HG02970 (cell line): ENCODE results near the gene UBE2E1.

Experiments
- ATAC-seq: cut with Tn5 transposase; IDR thresholded peaks from one replicate; pipeline ENCODE4 v1.9.1; 2021; ENCODE audit warnings: mild to moderate bottlenecking, moderate library complexity, moderate number of reproducible peaks; ENCODE audit not compliant: unreplicated experiment, low FRiP score

The UBE2E1 gene

DNA sequence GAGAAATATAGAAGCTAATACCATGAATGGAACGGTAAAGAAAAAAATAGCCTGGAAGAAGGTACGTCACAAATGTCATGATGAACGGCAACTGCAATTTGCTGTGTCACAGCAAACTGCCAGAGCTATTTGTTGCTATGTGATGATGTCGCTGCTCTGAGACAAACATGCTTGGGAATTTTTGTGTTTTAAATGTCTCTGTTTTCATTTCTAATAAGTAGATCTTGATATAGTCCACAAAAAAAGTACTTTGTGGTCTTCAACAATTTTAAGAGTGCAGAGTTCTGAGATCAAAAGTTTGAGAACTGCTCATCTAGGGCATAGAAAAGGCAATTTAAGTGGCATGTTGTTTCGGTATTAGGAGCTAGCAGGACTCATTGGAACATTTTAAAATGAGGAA is 135.0 kb downstream of the UBE2E1 start:
- no peak for ATAC-seq
